GM12865 (cell line): ENCODE results near the gene CUL2.

ENCODE experiments used
- DNase-seq: peaks from one replicate; pipeline ENCODE4 v3.0.0; 2010; ENCODE audit warnings: low read depth
- H3K4me3 ChIP-seq: 2 replicates; pipeline ENCODE4 v1.5.1; 2011; ENCODE audit warnings: mild to moderate bottlenecking, low read depth, low read length, control low read depth
- CTCF ChIP-seq: IDR thresholded peaks from 2 replicates; pipeline ENCODE4 v1.5.1; 2011; ENCODE audit warnings: low read length, control low read depth, low read depth, inconsistent platforms; ENCODE audit not compliant: insufficient read depth; ENCODE audit errors: missing control alignments

Gene CUL2

GRCh38 chr10:35112571-35112970 lies 22.4 kb upstream of the CUL2 start:
- DNase-seq = no peak
- no peak overlapping the region for H3K4me3 ChIP-seq
- TF ChIP-seq CTCF = no peak

- no peak for TF ChIP-seq CTCF
- H3K4me3 ChIP-seq = no peak overlapping the region
- no peak for DNase-seq
Observed at GRCh38 chr10:35103882-35104281, 13.7 kb upstream of the CUL2 start.

GRCh38 chr10:35097510-35097909 lies 7.4 kb upstream of the CUL2 start:
- DNase-seq = no peak
- no peak for TF ChIP-seq CTCF
- H3K4me3 ChIP-seq = no peak overlapping the region

- TF ChIP-seq CTCF = no peak
- DNase-seq = no peak
- H3K4me3 ChIP-seq = no peak overlapping the region
Observed at GRCh38 chr10:35096312-35096711, 6.2 kb upstream of the CUL2 start.

DNA sequence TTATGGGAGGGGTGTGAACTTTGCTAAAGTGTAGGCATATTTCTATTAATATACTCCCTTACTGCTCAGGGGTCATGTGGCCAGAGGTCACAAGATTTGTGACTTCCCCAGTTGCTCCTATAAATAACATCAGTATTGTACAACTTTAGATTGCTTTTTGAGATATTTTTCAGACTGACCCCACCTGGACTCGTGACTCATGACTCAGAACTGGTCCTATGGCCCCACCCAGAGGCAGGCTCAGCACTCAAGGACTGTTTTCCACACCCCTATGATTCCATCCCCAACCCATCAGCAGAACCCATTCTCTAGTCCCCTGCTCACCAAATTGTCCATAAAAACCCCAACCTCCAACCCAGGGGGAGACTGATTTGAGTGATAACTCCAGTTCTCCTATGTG lies 2.7 kb upstream of the CUL2 start:
- peak; percentile 6 for DNase-seq
- TF ChIP-seq CTCF = no peak
- no peak overlapping the region for H3K4me3 ChIP-seq

DNA sequence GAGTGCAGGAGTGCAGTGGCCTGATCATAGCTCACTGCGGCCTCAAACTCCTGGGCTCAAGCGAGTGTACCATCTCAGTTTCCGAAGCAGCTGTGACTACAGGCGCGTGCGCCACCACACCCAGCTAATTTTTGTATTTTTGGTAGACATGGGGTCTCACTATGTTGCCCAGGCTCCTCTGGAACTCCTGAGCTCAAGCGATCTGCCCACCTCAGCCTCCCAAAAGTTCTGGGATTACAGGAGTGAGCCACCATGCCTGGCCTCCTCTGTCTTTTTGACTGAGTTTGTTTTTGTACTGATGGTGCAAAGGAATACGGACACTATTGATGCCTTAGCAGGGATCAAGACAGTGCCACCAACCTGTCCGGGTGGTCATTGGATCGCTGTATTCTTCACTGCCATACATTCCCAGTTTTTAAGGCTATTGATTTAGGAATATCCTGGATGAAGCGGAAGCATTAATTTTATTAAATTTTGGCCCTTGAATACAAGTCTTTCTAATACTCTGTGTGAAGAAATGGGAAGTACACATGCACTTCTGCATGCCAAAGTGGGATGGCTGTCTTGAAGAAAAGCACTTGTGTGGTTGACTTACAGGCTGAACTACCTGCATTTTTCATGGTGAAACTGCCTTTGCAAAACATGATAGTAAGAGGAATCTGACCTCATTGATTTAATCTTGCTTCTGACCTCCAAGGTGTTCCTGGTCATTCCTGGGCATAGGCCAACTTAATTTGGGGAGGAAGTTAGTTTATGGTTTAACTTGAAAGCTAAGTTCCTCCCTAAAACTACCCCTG lies 2.1 kb upstream of the CUL2 start:
- no peak overlapping the region for H3K4me3 ChIP-seq
- DNase-seq = no peak
- no peak for TF ChIP-seq CTCF

GRCh38 chr10:35089611-35090161 lies 455 bp downstream of the CUL2 start:
- DNase-seq = peak; percentile 58
- TF ChIP-seq CTCF = no peak

More at GRCh38 chr10:35089611-35090161, 455 bp downstream of the CUL2 start:
- peak overlapping the region; percentile 99 for H3K4me3 ChIP-seq
